IgD-negative memory B cell (primary cell): ENCODE measurements around the gene BCAN. TPM values are rescaled to one million over a fixed set of nuclear protein-coding genes. Genes with fewer than 3 reads are reported as not detected.
A peak's percentile ranks its signal among the peaks of the same experiment; 100 is the strongest.

ENCODE experiments used
- H3K27ac Mint-ChIP-seq, 3 donors: one replicate each; pipeline ENCODE4 v1.8.0; 2020 to 2022; ENCODE audit warnings: mild to moderate bottlenecking in 3 of 3, mixed read lengths in 3 of 3, moderate library complexity in 1 of 3
- H3K27me3 Mint-ChIP-seq: one replicate; pipeline ENCODE4 v1.8.0; 2021; ENCODE audit warnings: mixed read lengths
- H3K36me3 Mint-ChIP-seq: one replicate; pipeline ENCODE4 v1.8.0; 2020; ENCODE audit warnings: mild to moderate bottlenecking, mixed read lengths
- H3K4me1 Mint-ChIP-seq, 3 donors: one replicate each; pipeline ENCODE4 v1.8.0; 2020 to 2022; ENCODE audit warnings: mixed read lengths in 3 of 3, mild to moderate bottlenecking in 1 of 3
- H3K4me3 Mint-ChIP-seq, 4 donors: one replicate each; pipeline ENCODE4 v1.8.0; 2020 to 2022; ENCODE audit warnings: mild to moderate bottlenecking in 4 of 4, mixed read lengths in 4 of 4, moderate library complexity in 3 of 4
- H3K9me3 Mint-ChIP-seq, 3 donors: one replicate each; pipeline ENCODE4 v1.8.0; 2020 to 2021; ENCODE audit warnings: mixed read lengths in 3 of 3, mild to moderate bottlenecking in 1 of 3
- polyA plus RNA-seq: library from polyadenylated mRNA; unstranded; fragments of 300-500 nt; fragmentation: Illumina TruSeq; gene quantifications from one replicate; pipeline ENCODE4 v1.2.3, GENCODE V29; 2021

The BCAN gene
- polyA plus RNA-seq, 1 donor from 2014 or later: not detected

GRCh38 chr1:156667968-156668709, 26.2 kb downstream of the BCAN start:
- Mint-ChIP-seq H3K27me3 (peaks cover 6% of the 10 kb centered on the region), H3K4me3 (no peak overlapping the region), H3K36me3 (peaks cover 8% of the 10 kb centered on the region), H3K4me1 (peaks cover 25 to 32% (median 25%) of the 10 kb centered on the region in 3 donors), H3K27ac (no peak overlapping the region), H3K9me3 (no peaks in the 10 kb centered on the region)

- peaks cover 8% of the 10 kb centered on the region for H3K36me3 Mint-ChIP-seq
- H3K9me3 Mint-ChIP-seq: no peaks in the 10 kb centered on the region
- H3K27me3 Mint-ChIP-seq: peaks cover 6% of the 10 kb centered on the region
- peaks cover 22 to 25% (median 23%) of the 10 kb centered on the region in 3 donors for H3K4me1 Mint-ChIP-seq
- no peak overlapping the region for H3K27ac Mint-ChIP-seq
- H3K4me3 Mint-ChIP-seq: no peak overlapping the region
These were observed 27.1 kb downstream of the BCAN start for GRCh38 chr1:156668801-156669637.

GRCh38 chr1:156669794-156670193, 27.9 kb downstream of the BCAN start:
- peaks cover 6% of the 10 kb centered on the region for H3K27me3 Mint-ChIP-seq
- peaks cover 8% of the 10 kb centered on the region for H3K36me3 Mint-ChIP-seq
- H3K9me3 Mint-ChIP-seq: no peaks in the 10 kb centered on the region
- no peak overlapping the region for H3K4me3 Mint-ChIP-seq
- peaks cover 14 to 19% (median 17%) of the 10 kb centered on the region in 3 donors for H3K4me1 Mint-ChIP-seq
- H3K27ac Mint-ChIP-seq: no peak overlapping the region

- Mint-ChIP-seq H3K4me3 (no peak overlapping the region), H3K36me3 (peaks cover 8% of the 10 kb centered on the region), H3K27me3 (peaks cover 7% of the 10 kb centered on the region), H3K27ac (no peak overlapping the region), H3K4me1 (peaks cover 11 to 17% (median 13%) of the 10 kb centered on the region in 3 donors), H3K9me3 (no peaks in the 10 kb centered on the region)
These were observed 28.4 kb downstream of the BCAN start for GRCh38 chr1:156670359-156670758.

GRCh38 chr1:156670791-156671190, 28.9 kb downstream of the BCAN start:
- Mint-ChIP-seq H3K27ac (no peak overlapping the region), H3K4me1 (peaks cover 6 to 12% (median 8%) of the 10 kb centered on the region in 3 donors), H3K36me3 (peaks cover 8% of the 10 kb centered on the region), H3K27me3 (peaks cover 10% of the 10 kb centered on the region), H3K4me3 (peak overlapping the region in 1 of 4 donors; percentile 52), H3K9me3 (no peaks in the 10 kb centered on the region)

GRCh38 chr1:156671804-156672203, 29.9 kb downstream of the BCAN start:
- peaks cover 14% of the 10 kb centered on the region for H3K27me3 Mint-ChIP-seq
- no peak overlapping the region for H3K27ac Mint-ChIP-seq

GRCh38 chr1:156673387-156674121, 31.6 kb downstream of the BCAN start:
- Mint-ChIP-seq H3K9me3 (no peaks in the 10 kb centered on the region), H3K4me1 (peaks cover 4 to 19% (median 10%) of the 10 kb centered on the region in 3 donors), H3K27ac (no peak overlapping the region), H3K36me3 (peaks cover 8% of the 10 kb centered on the region), H3K27me3 (peaks cover 28% of the 10 kb centered on the region), H3K4me3 (no peak overlapping the region)

More at GRCh38 chr1:156671804-156672203, 29.9 kb downstream of the BCAN start:
- Mint-ChIP-seq H3K36me3 (peaks cover 8% of the 10 kb centered on the region), H3K4me3 (no peak overlapping the region), H3K4me1 (peaks cover 2 to 11% (median 3%) of the 10 kb centered on the region in 3 donors), H3K9me3 (no peaks in the 10 kb centered on the region)

GRCh38 chr1:156675210-156676113, 33.5 kb downstream of the BCAN start:
- Mint-ChIP-seq H3K27ac (no peak overlapping the region), H3K27me3 (peaks cover 45% of the 10 kb centered on the region), H3K36me3 (peaks cover 8% of the 10 kb centered on the region), H3K9me3 (no peaks in the 10 kb centered on the region), H3K4me1 (peaks cover 4 to 19% (median 10%) of the 10 kb centered on the region in 3 donors), H3K4me3 (peak overlapping the region in 1 of 4 donors; percentile 3)

- no peak overlapping the region for H3K27ac Mint-ChIP-seq
- peaks cover 5% of the 10 kb centered on the region for H3K36me3 Mint-ChIP-seq
- peaks cover 4 to 18% (median 10%) of the 10 kb centered on the region in 3 donors for H3K4me1 Mint-ChIP-seq
- H3K9me3 Mint-ChIP-seq: no peaks in the 10 kb centered on the region
- H3K27me3 Mint-ChIP-seq: peaks cover 47% of the 10 kb centered on the region
- H3K4me3 Mint-ChIP-seq: no peak overlapping the region
These were observed 34.4 kb downstream of the BCAN start for GRCh38 chr1:156676114-156676819.

- H3K36me3 Mint-ChIP-seq: peaks cover 4% of the 10 kb centered on the region
- H3K4me3 Mint-ChIP-seq: peak within 1 kb of the TSS; percentile 26 to 87 (median 60)
- peaks cover 48% of the 10 kb centered on the region for H3K27me3 Mint-ChIP-seq
- H3K27ac Mint-ChIP-seq: peak within 1 kb of the TSS in 2 of 3 donors; percentile 87 to 89
- no peaks in the 10 kb centered on the region for H3K9me3 Mint-ChIP-seq
- H3K4me1 Mint-ChIP-seq: peaks cover 4 to 14% (median 12%) of the 10 kb centered on the region in 3 donors
These were observed 35.1 kb downstream of the BCAN start, which contains the start of gene NES for GRCh38 chr1:156676820-156677615. NES (minus strand) TSS chr1:156677407; CDS start chr1:156677264, 143 bp downstream.

- peak overlapping the region in 2 of 3 donors; percentile 87 to 89 for H3K27ac Mint-ChIP-seq
These were observed 36.0 kb downstream of the BCAN start for GRCh38 chr1:156677616-156678596.

GRCh38 chr1:156680056-156680455, 38.1 kb downstream of the BCAN start:
- Mint-ChIP-seq H3K27me3 (peaks cover 58% of the 10 kb centered on the region), H3K36me3 (no peaks in the 10 kb centered on the region), H3K9me3 (no peaks in the 10 kb centered on the region), H3K4me1 (peaks cover 10 to 22% (median 11%) of the 10 kb centered on the region in 3 donors), H3K27ac (no peak overlapping the region), H3K4me3 (peak overlapping the region in 1 of 4 donors; percentile 13)

More at GRCh38 chr1:156677616-156678596, 36.0 kb downstream of the BCAN start:
- H3K4me1 Mint-ChIP-seq: peaks cover 4 to 17% (median 11%) of the 10 kb centered on the region in 3 donors
- H3K4me3 Mint-ChIP-seq: peak overlapping the region; percentile 26 to 87 (median 60)
- H3K36me3 Mint-ChIP-seq: no peaks in the 10 kb centered on the region
- peaks cover 48% of the 10 kb centered on the region for H3K27me3 Mint-ChIP-seq
- no peaks in the 10 kb centered on the region for H3K9me3 Mint-ChIP-seq
